ENCODE data around the gene IRF2BP1. TPM values are rescaled to one million over a fixed set of nuclear protein-coding genes. Genes with fewer than 3 reads are reported as not detected.

The IRF2BP1 gene
- total RNA-seq, 3 donors from 2014 or later (not counting 1 experiment from before 2014, with no cell fraction given), result 16.1 to 20.3 (median 19.6) TPM

GRCh38 chr19:45842198-45842597 lies 43.7 kb downstream of the IRF2BP1 start:
- Histone ChIP-seq H3K4me3 (ENCODE audit: low read length) (no peak overlapping the region), H3K9me3 (ENCODE audit: control insufficient read depth, insufficient read depth, low read length) (no peaks in the 10 kb centered on the region), H3K36me3 (ENCODE audit: control insufficient read depth, insufficient read depth, low read length) (peaks cover 59% of the 10 kb centered on the region), H3K27ac (ENCODE audit: low read length) (no peak overlapping the region), H3K27me3 (ENCODE audit: control insufficient read depth, insufficient read depth, low read length) (no peaks in the 10 kb centered on the region), H3K4me1 (ENCODE audit: control insufficient read depth, insufficient read depth, low read length) (no peaks in the 10 kb centered on the region)
- intact Hi-C loops (cut with micrococcal nuclease), result no loop called here
- Mint-ChIP-seq H3K36me3 (peaks cover 15% of the 10 kb centered on the region), H3K27me3 (ENCODE audit: low read depth in 2 of 2) (no peaks in the 10 kb centered on the region), H3K9me3 (no peaks in the 10 kb centered on the region), H3K27ac (no peak overlapping the region), H3K4me3 (no peak overlapping the region), H3K4me1 (peaks cover 0 to 5% of the 10 kb centered on the region in 2 donors)
- no peak for DNase-seq
- no peak for ATAC-seq
- 96% methylated on average over 14 of the region's 14 CpGs for WGBS (ENCODE audit: insufficient coverage)
- no peak for TF ChIP-seq CTCF (IDR thresholded peaks at IDR 0.05)

- DNase-seq (no peak), ATAC-seq (no peak)
- no peak for TF ChIP-seq CTCF (IDR thresholded peaks at IDR 0.05)
- Histone ChIP-seq H3K36me3 (ENCODE audit: control insufficient read depth, insufficient read depth, low read length) (peaks cover 79% of the 10 kb centered on the region), H3K9me3 (ENCODE audit: control insufficient read depth, insufficient read depth, low read length) (no peaks in the 10 kb centered on the region), H3K4me3 (ENCODE audit: low read length) (no peak overlapping the region), H3K27me3 (ENCODE audit: control insufficient read depth, insufficient read depth, low read length) (no peaks in the 10 kb centered on the region), H3K27ac (ENCODE audit: low read length) (no peak overlapping the region), H3K4me1 (ENCODE audit: control insufficient read depth, insufficient read depth, low read length) (no peaks in the 10 kb centered on the region)
- intact Hi-C loops (cut with micrococcal nuclease), result no loop called here
- Mint-ChIP-seq H3K36me3 (peaks cover 15% of the 10 kb centered on the region), H3K4me3 (no peak overlapping the region), H3K9me3 (no peaks in the 10 kb centered on the region), H3K4me1 (no peaks in the 10 kb centered on the region), H3K27ac (no peak overlapping the region), H3K27me3 (ENCODE audit: low read depth in 2 of 2) (no peaks in the 10 kb centered on the region)
- 96% methylated on average over 7 of the region's 7 CpGs for WGBS (ENCODE audit: insufficient coverage)
These were observed 51.0 kb downstream of the IRF2BP1 start for GRCh38 chr19:45834970-45835369.

Other genes starting within 250 kb of the IRF2BP1 start
- 100 to 1,000 TPM; 112 to 136 (median 117) TPM for gene EML2, start 246.7 kb downstream of the IRF2BP1 start, total RNA-seq
- gene GIPR, start 217.9 kb downstream of the IRF2BP1 start, total RNA-seq, result 10 to 100 TPM; 20.7 to 24.5 (median 21.5) TPM
- 100 to 1,000 TPM; 212 to 252 (median 241) TPM for gene SNRPD2, start 194.2 kb downstream of the IRF2BP1 start, total RNA-seq
- gene QPCTL, start 193.5 kb downstream of the IRF2BP1 start, total RNA-seq, result 10 to 100 TPM in 2 of 3 donors, 1 to 10 TPM in 1; 8.7 to 11.5 (median 10.0) TPM
- gene FBXO46, start 155.2 kb downstream of the IRF2BP1 start, total RNA-seq, result 10 to 100 TPM; 24.8 to 35.7 (median 31.1) TPM
- gene MEIOSIN, start 152.7 kb downstream of the IRF2BP1 start, total RNA-seq, result not detected
- 1 to 10 TPM; 2.1 to 3.3 (median 3.1) TPM for gene SIX5, start 116.9 kb downstream of the IRF2BP1 start, total RNA-seq
- 10 to 100 TPM; 48.1 to 67.5 (median 49.8) TPM for gene DMPK, start 103.7 kb downstream of the IRF2BP1 start, total RNA-seq
- 10 to 100 TPM; 66.2 to 82.1 (median 66.3) TPM for gene DMWD, start 93.3 kb downstream of the IRF2BP1 start, total RNA-seq
- gene RSPH6A, start 70.8 kb downstream of the IRF2BP1 start, total RNA-seq, result under 1 TPM; 0.18 to 0.63 (median 0.31) TPM
- 10 to 100 TPM; 86.4 to 94.8 (median 86.7) TPM for gene SYMPK, start 23.0 kb downstream of the IRF2BP1 start, total RNA-seq
- gene FOXA3, start 21.8 kb downstream of the IRF2BP1 start, total RNA-seq, result not detected
- gene MYPOP, start 16.5 kb upstream of the IRF2BP1 start, total RNA-seq, result 1 to 10 TPM; 7.0 to 8.4 (median 7.2) TPM
- not detected for gene NANOS2, start 28.6 kb upstream of the IRF2BP1 start, total RNA-seq
- gene NOVA2, start 87.7 kb upstream of the IRF2BP1 start, total RNA-seq, result not detected
- 10 to 100 TPM; 10.6 to 16.9 (median 14.6) TPM for gene CCDC61, start 109.3 kb upstream of the IRF2BP1 start, total RNA-seq
- gene PGLYRP1, start 136.9 kb upstream of the IRF2BP1 start, total RNA-seq, result under 1 TPM in 1 of 3 donors, not detected in 2; 0.55 TPM
- not detected for gene IGFL4, start 154.9 kb upstream of the IRF2BP1 start, total RNA-seq
- not detected for gene IGFL3, start 238.5 kb upstream of the IRF2BP1 start, total RNA-seq

Data from natural killer cell (primary cell).